PC-3 (cell line): ENCODE data around the gene PEX6. TPM values are rescaled to one million over a fixed set of nuclear protein-coding genes. Genes with fewer than 3 reads are reported as not detected.

Experiments
- ATAC-seq: fragments of 200-7000 bp; cut with Tn5 transposase; 2 replicates; pipeline ENCODE4 v1.9.1; 2020; ENCODE audit warnings: mild to moderate bottlenecking, moderate library complexity
- BruUV-seq: library from RNA; stranded (reverse); fragments of 400-500 nt; replicated peaks from 2 replicates; lab custom pipeline; 2021; lab: Mats Ljungman, UMichigan
- CTCF ChIA-PET: fragments of 300-600 bp; sonication (Branson Sonifier 250); formaldehyde crosslinking; loops from one replicate; lab custom pipeline; 2022; ENCODE audit warnings: antibody characterized with exemption; lab: Charles Lee
- POLR2A ChIA-PET: fragments of 300-600 bp; sonication (Branson Sonifier 250); formaldehyde crosslinking; loops from one replicate; lab custom pipeline; 2022; ENCODE audit warnings: antibody characterized with exemption; ENCODE audit not compliant: unreplicated experiment; lab: Charles Lee
- DNase-seq: peaks from one replicate; pipeline ENCODE4 v3.0.0-alpha.2; 2015
- H2AFZ ChIP-seq: fragments of 300-600 bp; sonication (generic); 2 replicates; pipeline ENCODE4 v1.6.0; 2016; ENCODE audit warnings: antibody characterized with exemption, low read length
- H3F3A ChIP-seq: fragments of 300-600 bp; sonication (generic); one replicate; pipeline ENCODE4 v1.6.0; 2017; ENCODE audit warnings: antibody characterized with exemption, low read length, control low read depth, mild to moderate bottlenecking; ENCODE audit not compliant: unreplicated experiment
- H3K27ac ChIP-seq: fragments of 300-600 bp; sonication (generic); 2 replicates; pipeline ENCODE4 v1.5.1; 2016; ENCODE audit warnings: mild to moderate bottlenecking, low read length
- H3K27me3 ChIP-seq: fragments of 300-600 bp; sonication (generic); 2 replicates; pipeline ENCODE4 v1.6.1; 2016; ENCODE audit warnings: low read length, mixed read lengths
- H3K36me3 ChIP-seq: fragments of 300-600 bp; sonication (generic); 2 replicates; pipeline ENCODE4 v1.6.1; 2016; ENCODE audit warnings: low read depth, mixed run types, low read length, mixed read lengths
- H3K4me1 ChIP-seq: fragments of 300-600 bp; sonication (generic); 2 replicates; pipeline ENCODE4 v1.5.1; 2016; ENCODE audit warnings: low read length; ENCODE audit not compliant: insufficient read depth
- H3K4me2 ChIP-seq: fragments of 300-600 bp; sonication (generic); 2 replicates; pipeline ENCODE4 v1.6.0; 2016; ENCODE audit warnings: low read length
- H3K4me3 ChIP-seq: fragments of 300-600 bp; sonication (generic); 2 replicates; pipeline ENCODE4 v1.5.1; 2016; ENCODE audit warnings: mild to moderate bottlenecking, low read length, mixed read lengths
- H3K79me2 ChIP-seq: fragments of 300-600 bp; sonication (generic); 2 replicates; pipeline ENCODE4 v1.6.1; 2017; ENCODE audit warnings: low read length, mixed read lengths
- H3K9ac ChIP-seq: fragments of 300-600 bp; sonication (generic); 2 replicates; pipeline ENCODE4 v1.6.0; 2016; ENCODE audit warnings: mild to moderate bottlenecking, low read length
- H3K9me2 ChIP-seq: fragments of 300-600 bp; sonication (generic); replicated peaks from 2 replicates; pipeline ENCODE4 v1.6.1; 2016; ENCODE audit warnings: mixed run types, low read length, mixed read lengths
- H3K9me3 ChIP-seq: fragments of 300-600 bp; sonication (generic); 2 replicates; pipeline ENCODE4 v1.6.1; 2016; ENCODE audit warnings: low read length, mixed read lengths
- H4K20me1 ChIP-seq: fragments of 300-600 bp; sonication (generic); 2 replicates; pipeline ENCODE4 v1.6.1; 2016; ENCODE audit warnings: low read length, mixed read lengths
- CTCF ChIP-seq: fragments of 300-600 bp; sonication (generic); conservative IDR thresholded peaks from 2 replicates; pipeline ENCODE4 v1.5.1; 2017; ENCODE audit warnings: antibody characterized with exemption, low read depth, mild to moderate bottlenecking, low read length
- EZH2 ChIP-seq: fragments of 300-600 bp; sonication (generic); IDR thresholded peaks from one replicate; pipeline ENCODE4 v1.6.1; 2017; ENCODE audit warnings: antibody characterized with exemption, mild to moderate bottlenecking, low read length; ENCODE audit not compliant: unreplicated experiment
- EZH2phosphoT487 ChIP-seq: fragments of 300-600 bp; sonication (generic); IDR thresholded peaks from 2 replicates; pipeline ENCODE4 v1.6.1; 2018; ENCODE audit warnings: mild to moderate bottlenecking, antibody characterized with exemption, low read length, borderline replicate concordance
- intact Hi-C: fragments of 100-400 bp; cut with micrococcal nuclease; formaldehyde crosslinking; loops from 2 replicates; pipeline ENCODE4 v1.9.0; 2023
- total RNA-seq: library from RNA; depleted of rRNA; stranded (reverse); fragments of >200 nt; gene quantifications from 2 replicates; pipeline ENCODE4 v1.2.3, GENCODE V29; 2014

The PEX6 gene
- total RNA-seq, 1 experiment from 2014 or later = 35.9 TPM

GRCh38 chr6:43020052-43020705, 41.2 kb upstream of the PEX6 start:
- intact Hi-C loops = no loop called here
- ATAC-seq (no peak), DNase-seq (no peak)
- ChIA-PET CTCF (no interaction called here), POLR2A (no interaction called here)
- H4K20me1 ChIP-seq = no peaks in the 10 kb centered on the region
- BruUV-seq = no TSS peak
- no peak overlapping the region for H3K4me2 ChIP-seq
- no peaks in the 10 kb centered on the region for H3K9me2 ChIP-seq
- H3K9ac ChIP-seq = no peak overlapping the region
- H3F3A ChIP-seq = no peaks in the 10 kb centered on the region
- H3K79me2 ChIP-seq = peaks cover 52% of the 10 kb centered on the region
- TF ChIP-seq EZH2phosphoT487 (no peak), CTCF (no peak)
- no peak overlapping the region for H3K4me3 ChIP-seq
- no peak overlapping the region for H2AFZ ChIP-seq
- peaks cover 25% of the 10 kb centered on the region for H3K36me3 ChIP-seq
- H3K27ac ChIP-seq = no peak overlapping the region
- no peaks in the 10 kb centered on the region for H3K9me3 ChIP-seq
- H3K4me1 ChIP-seq = peaks cover 16% of the 10 kb centered on the region
- no peaks in the 10 kb centered on the region for H3K27me3 ChIP-seq

GRCh38 chr6:43019152-43019551, 40.2 kb upstream of the PEX6 start:
- Histone ChIP-seq H3F3A (no peaks in the 10 kb centered on the region), H3K9me3 (no peaks in the 10 kb centered on the region), H3K9me2 (no peaks in the 10 kb centered on the region), H3K9ac (no peak overlapping the region), H3K4me1 (peaks cover 20% of the 10 kb centered on the region), H3K4me3 (no peak overlapping the region), H3K27ac (no peak overlapping the region), H3K27me3 (no peaks in the 10 kb centered on the region), H3K79me2 (peaks cover 53% of the 10 kb centered on the region), H3K4me2 (no peak overlapping the region), H4K20me1 (no peaks in the 10 kb centered on the region), H3K36me3 (peaks cover 15% of the 10 kb centered on the region), H2AFZ (no peak overlapping the region)
- CTCF ChIA-PET = no interaction called here
- ATAC-seq (no peak), DNase-seq (no peak)
- TF ChIP-seq CTCF = no peak
- TF ChIP-seq EZH2phosphoT487 = no peak
- no peak for TF ChIP-seq EZH2
- POLR2A ChIA-PET = no interaction called here
- BruUV-seq = no TSS peak
- intact Hi-C loops = no loop called here

DNA sequence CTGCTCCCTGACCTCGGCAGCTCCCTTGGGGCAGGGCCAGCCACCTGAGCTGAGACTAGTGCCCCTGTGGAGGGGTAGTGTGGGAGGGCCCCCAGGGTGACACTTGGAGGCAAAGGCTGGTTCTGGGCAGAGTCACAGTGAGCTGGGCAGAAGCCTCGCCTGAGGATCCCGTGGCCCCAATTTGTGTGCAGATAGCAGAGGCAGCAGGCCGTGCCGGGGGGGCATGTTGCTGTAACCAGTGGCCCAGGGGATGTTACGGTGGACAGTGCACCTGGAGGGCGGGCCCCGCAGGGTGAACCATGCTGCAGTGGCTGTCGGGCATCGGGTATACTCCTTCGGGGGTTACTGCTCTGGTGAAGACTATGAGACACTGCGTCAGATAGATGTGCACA, 38.0 kb upstream of the PEX6 start:
- no peaks in the 10 kb centered on the region for H3K9me2 ChIP-seq
- ATAC-seq (no peak), DNase-seq (no peak)
- POLR2A ChIA-PET = no interaction called here
- H3K27me3 ChIP-seq = no peaks in the 10 kb centered on the region
- H2AFZ ChIP-seq = no peak overlapping the region
- peaks cover 28% of the 10 kb centered on the region for H3K4me1 ChIP-seq
- no peaks in the 10 kb centered on the region for H4K20me1 ChIP-seq
- H3K4me2 ChIP-seq = no peak overlapping the region
- no TSS peak for BruUV-seq
- no peaks in the 10 kb centered on the region for H3K9me3 ChIP-seq
- H3K36me3 ChIP-seq = peaks cover 18% of the 10 kb centered on the region; the same call in 1 of the 2 replicates
- H3F3A ChIP-seq = no peaks in the 10 kb centered on the region
- H3K27ac ChIP-seq = no peak overlapping the region
- H3K4me3 ChIP-seq = no peak overlapping the region
- TF ChIP-seq EZH2phosphoT487 = no peak
- no peak for TF ChIP-seq EZH2
- TF ChIP-seq CTCF = no peak
- H3K9ac ChIP-seq = no peak overlapping the region
- CTCF ChIA-PET = no interaction called here
- intact Hi-C loops = no loop called here
- H3K79me2 ChIP-seq = peaks cover 49% of the 10 kb centered on the region
